SK-N-SH (cell line): ENCODE results near the gene IFI6. TPM values are rescaled to one million over a fixed set of nuclear protein-coding genes. Genes with fewer than 3 reads are reported as not detected.

Experiments used
- CTCF ChIA-PET: fragments of 300-600, 350-600 bp; formaldehyde crosslinking; extraction: SDS; loops from one replicate; lab custom pipeline; 2021; lab: Yijun Ruan, JAX
- POLR2A ChIA-PET: fragments of 350-600 bp; sonication (Branson Sonifier 250); formaldehyde crosslinking; extraction: SDS; loops from one replicate; lab custom pipeline; 2020; ENCODE audit warnings: antibody characterized with exemption, inconsistent platforms; lab: Yijun Ruan, JAX
- DNase-seq: peaks from one replicate; pipeline ENCODE4 v3.0.0; 2012
- H2AFZ ChIP-seq: fragments of 200-600 bp; sonication (generic); 2 replicates; pipeline ENCODE4 v1.8.1; 2016; ENCODE audit warnings: antibody characterized with exemption, mild to moderate bottlenecking, low read depth
- H3F3A ChIP-seq: fragments of 200-600 bp; sonication (generic); replicated peaks from 2 replicates; pipeline ENCODE3; 2016; ENCODE audit warnings: antibody characterized with exemption, mild to moderate bottlenecking; ENCODE audit not compliant: insufficient read depth
- H3K27ac ChIP-seq, 2 experiments: fragments of 200-500 bp in 1 of 2; fragments of 200-600 bp in 1 of 2; sonication (Bioruptor generic) in 1 of 2; sonication (generic), shearing (Covaris generic) in 1 of 2; 2 replicates each; pipeline versions ENCODE4 v1.5.1 to v1.6.1; 2014 to 2016; ENCODE audit warnings: low read depth in 2 of 2, inconsistent platforms in 1 of 2, low read length in 1 of 2, mild to moderate bottlenecking in 1 of 2, mixed read lengths in 1 of 2
- H3K27me3 ChIP-seq: fragments of 200-600 bp; sonication (generic), shearing (Covaris generic); 2 replicates; pipeline ENCODE4 v1.6.1; 2016; ENCODE audit warnings: mixed run types; ENCODE audit not compliant: insufficient read depth
- H3K36me3 ChIP-seq, 2 experiments: fragments of 200-500 bp in 1 of 2; fragments of 200-600 bp in 1 of 2; sonication (Bioruptor generic) in 1 of 2; sonication (generic) in 1 of 2; replicated peaks in 1 of 2; 2 replicates each; pipeline versions ENCODE3 to v1.5.1; 2014 to 2016; ENCODE audit warnings: low read length in 1 of 2, mild to moderate bottlenecking in 1 of 2; ENCODE audit not compliant: insufficient read depth in 2 of 2, control insufficient read depth in 1 of 2
- H3K4me1 ChIP-seq, 2 experiments: fragments of 200-500 bp in 1 of 2; fragments of 200-600 bp in 1 of 2; sonication (Bioruptor generic) in 1 of 2; sonication (generic), shearing (Covaris generic) in 1 of 2; 2 replicates each; pipeline versions ENCODE4 v1.5.1 to v1.6.1; 2014 to 2016; ENCODE audit warnings: low read depth in 1 of 2, low read length in 1 of 2, mixed run types in 1 of 2; ENCODE audit not compliant: insufficient read depth in 2 of 2, control insufficient read depth in 1 of 2
- H3K4me2 ChIP-seq: fragments of 200-600 bp; sonication (generic), shearing (Covaris generic); 2 replicates; pipeline ENCODE4 v1.6.1; 2017; ENCODE audit warnings: mixed run types
- H3K4me3 ChIP-seq, 2 experiments: fragments of 200-500 bp in 1 of 2; fragments of 200-600 bp in 1 of 2; sonication (Bioruptor generic) in 1 of 2; sonication (generic), shearing (Covaris generic) in 1 of 2; 2 replicates each; pipeline versions ENCODE4 v1.5.1 to v1.8.1; 2014 to 2016; ENCODE audit warnings: low read depth in 2 of 2, inconsistent platforms in 1 of 2, low read length in 1 of 2, mild to moderate bottlenecking in 1 of 2, mixed read lengths in 1 of 2, moderate library complexity in 1 of 2
- H3K79me2 ChIP-seq: fragments of 200-600 bp; sonication (generic); 2 replicates; pipeline ENCODE4 v1.8.1; 2017; ENCODE audit warnings: mild to moderate bottlenecking; ENCODE audit not compliant: insufficient read depth
- H3K9ac ChIP-seq: fragments of 200-600 bp; sonication (generic); 2 replicates; pipeline ENCODE4 v1.6.1; 2017; ENCODE audit warnings: mixed run types
- H3K9me2 ChIP-seq: fragments of 200-600 bp; sonication (generic); 2 replicates; pipeline ENCODE4 v1.6.1; 2017; ENCODE audit warnings: mixed run types
- H3K9me3 ChIP-seq: fragments of 200-600 bp; sonication (generic); 2 replicates; pipeline ENCODE4 v1.6.1; 2017; ENCODE audit warnings: mixed run types, mild to moderate bottlenecking, moderate library complexity
- H4K20me1 ChIP-seq: fragments of 200-600 bp; sonication (generic); 2 replicates; pipeline ENCODE4 v1.6.1; 2017; ENCODE audit warnings: mild to moderate bottlenecking, mixed run types; ENCODE audit not compliant: insufficient read depth
- CHD2 ChIP-seq: fragments of 150-350 bp; IDR thresholded peaks from 2 replicates; pipeline ENCODE4 v1.6.1; 2018; ENCODE audit warnings: low read length; ENCODE audit not compliant: partially characterized antibody
- EP300 ChIP-seq, 2 experiments: IDR thresholded peaks; 2 replicates each; pipeline versions ENCODE4 v1.4.0 to v1.6.1; 2012; ENCODE audit warnings: borderline replicate concordance in 1 of 2, low read depth in 1 of 2, low read length in 1 of 2
- EZH2phosphoT487 ChIP-seq: fragments of 200-600 bp; sonication (generic); IDR thresholded peaks from 2 replicates; pipeline ENCODE4 v1.6.1; 2017; ENCODE audit warnings: low read depth, mixed run types, mild to moderate bottlenecking, antibody characterized with exemption, moderate library complexity, borderline replicate concordance
- FOXJ3 ChIP-seq: sonication (generic); formaldehyde crosslinking; IDR thresholded peaks from 2 replicates; pipeline ENCODE4 v1.5.1; 2020; ENCODE audit warnings: mild to moderate bottlenecking, missing genetic modification reagents
- FOXM1 ChIP-seq: IDR thresholded peaks from 2 replicates; pipeline ENCODE4 v1.4.0; 2012; ENCODE audit warnings: low read depth, mild to moderate bottlenecking
- GABPA ChIP-seq: IDR thresholded peaks from 2 replicates; pipeline ENCODE4 v1.4.0; 2012; ENCODE audit warnings: low read depth, mild to moderate bottlenecking
- GATA2 ChIP-seq: sonication (generic); formaldehyde crosslinking; IDR thresholded peaks from 2 replicates; pipeline ENCODE4 v1.5.0; 2020; ENCODE audit warnings: mild to moderate bottlenecking, missing genetic modification reagents
- IRF3 ChIP-seq: fragments of 150-350 bp; IDR thresholded peaks from 2 replicates; pipeline ENCODE4 v1.6.1; 2016; ENCODE audit warnings: mild to moderate bottlenecking, low read depth, low read length
- JUND ChIP-seq: IDR thresholded peaks from 2 replicates; pipeline ENCODE4 v1.4.0; 2012
- MAX ChIP-seq: IDR thresholded peaks from 2 replicates; pipeline ENCODE4 v1.4.0; 2012; ENCODE audit warnings: low read depth
- MEF2A ChIP-seq: IDR thresholded peaks from 2 replicates; pipeline ENCODE4 v1.4.0; 2012; ENCODE audit warnings: low read depth, borderline replicate concordance
- MXI1 ChIP-seq: IDR thresholded peaks from 2 replicates; pipeline ENCODE4 v1.6.1; 2012; ENCODE audit warnings: mild to moderate bottlenecking, low read depth, low read length, improper control_type of control experiment
- NRF1 ChIP-seq: IDR thresholded peaks from 2 replicates; pipeline ENCODE4 v1.6.1; 2012; ENCODE audit warnings: low read depth, mild to moderate bottlenecking, low read length
- POLR2AphosphoS5 ChIP-seq: IDR thresholded peaks from 2 replicates; pipeline ENCODE4 v1.6.1; 2012; ENCODE audit warnings: low read depth, low read length
- RAD21 ChIP-seq: IDR thresholded peaks from 2 replicates; pipeline ENCODE4 v1.6.1; 2012; ENCODE audit warnings: mild to moderate bottlenecking, low read length
- RCOR1 ChIP-seq: fragments of 150-350 bp; IDR thresholded peaks from 2 replicates; pipeline ENCODE4 v1.6.1; 2017; ENCODE audit warnings: antibody characterized with exemption, low read length
- RXRA ChIP-seq: IDR thresholded peaks from 2 replicates; pipeline ENCODE4 v1.4.0; 2012; ENCODE audit warnings: low read depth, mild to moderate bottlenecking, borderline replicate concordance
- SIN3A ChIP-seq: IDR thresholded peaks from 2 replicates; pipeline ENCODE4 v1.6.1; 2012; ENCODE audit warnings: low read depth, mild to moderate bottlenecking, low read length, moderate library complexity, borderline replicate concordance
- SMC3 ChIP-seq: IDR thresholded peaks from 2 replicates; pipeline ENCODE4 v1.6.1; 2012; ENCODE audit warnings: low read depth, low read length, improper control_type of control experiment
- TEAD4 ChIP-seq: IDR thresholded peaks from 2 replicates; pipeline ENCODE4 v1.4.0; 2012; ENCODE audit warnings: mild to moderate bottlenecking, borderline replicate concordance; ENCODE audit not compliant: insufficient read depth
- USF1 ChIP-seq: IDR thresholded peaks from 2 replicates; pipeline ENCODE4 v1.4.0; 2012; ENCODE audit warnings: low read depth, borderline replicate concordance
- YY1 ChIP-seq: IDR thresholded peaks from 2 replicates; pipeline ENCODE4 v1.4.0; 2012; ENCODE audit warnings: low read depth, mild to moderate bottlenecking
- WGBS: methylation state at CpG from one replicate; pipeline ENCODE4 v1.1.6; 2017; ENCODE audit warnings: low lambda C conversion rate; 5-methylcytosine and 5-hydroxymethylcytosine counted together
- polyA plus RNA-seq, 3 experiments: library from polyadenylated mRNA; depleted of rRNA; stranded (reverse); fragments of >200 nt; gene quantifications; 2 replicates each; pipeline ENCODE4 v1.2.3, GENCODE V29; 2012
- TF ChIP-seq, protein P1 (sequence below): fragments of 200-600 bp; sonication (generic); IDR thresholded peaks from 2 replicates; pipeline ENCODE4 v1.6.1; 2017; ENCODE audit warnings: antibody characterized with exemption, mild to moderate bottlenecking, moderate library complexity

Gene IFI6
- polyA plus RNA-seq, 1 of the 3 experiments (the other 2 are of a cell fraction), result 35.6 TPM

DNA sequence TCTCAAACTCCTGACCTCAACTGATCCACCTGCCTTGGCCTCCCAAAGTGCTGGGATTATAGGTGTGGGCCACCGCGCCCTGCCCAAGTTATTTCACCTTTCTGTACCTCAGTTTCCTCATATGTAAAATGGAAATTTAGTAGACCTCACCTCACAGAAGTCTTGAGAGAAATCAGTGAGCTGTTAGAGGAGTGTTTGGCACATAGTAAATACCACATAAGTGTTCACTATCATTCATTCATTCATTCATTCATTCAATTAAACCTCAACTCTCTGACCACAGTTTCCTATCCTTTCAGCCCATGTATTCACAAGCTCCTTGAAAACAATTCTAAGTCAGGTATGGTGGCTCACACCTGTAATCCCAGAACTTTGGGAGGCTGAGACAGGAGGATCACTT is 33.2 kb downstream of the IFI6 start:
- ChIA-PET POLR2A (no interaction called here), CTCF (interaction anchor here (1.0 to 3.6 kb wide), 4 partner anchors 22 to 31 kb away, joined by 3 to 25 read pairs (median 4); no protein-coding TSS in a partner anchor)
- Histone ChIP-seq H3K27me3 (no peaks in the 10 kb centered on the region), H3F3A (no peaks in the 10 kb centered on the region), H2AFZ (no peak overlapping the region), H3K79me2 (no peaks in the 10 kb centered on the region), H3K4me3 (no peak overlapping the region), H3K9ac (no peak overlapping the region), H3K9me2 (no peaks in the 10 kb centered on the region), H3K4me2 (no peak overlapping the region), H3K36me3 (no peaks in the 10 kb centered on the region), H4K20me1 (no peaks in the 10 kb centered on the region), H3K27ac (no peak overlapping the region), H3K4me1 (no peaks in the 10 kb centered on the region; a peak in 1 of 4 replicates), H3K9me3 (no peaks in the 10 kb centered on the region)
- no peak for TF ChIP-seq RXRA
- no peak for TF ChIP-seq RAD21
- no peak for TF ChIP-seq MEF2A
- no peak for TF ChIP-seq IRF3
- no peak for TF ChIP-seq JUND
- TF ChIP-seq FOXJ3 (CRISPR knock-in tag), result no peak
- no peak for TF ChIP-seq NRF1
- 92% methylated on average over 2 of the region's 2 CpGs for whole genome bisulfite sequencing
- no peak for DNase-seq

DNA sequence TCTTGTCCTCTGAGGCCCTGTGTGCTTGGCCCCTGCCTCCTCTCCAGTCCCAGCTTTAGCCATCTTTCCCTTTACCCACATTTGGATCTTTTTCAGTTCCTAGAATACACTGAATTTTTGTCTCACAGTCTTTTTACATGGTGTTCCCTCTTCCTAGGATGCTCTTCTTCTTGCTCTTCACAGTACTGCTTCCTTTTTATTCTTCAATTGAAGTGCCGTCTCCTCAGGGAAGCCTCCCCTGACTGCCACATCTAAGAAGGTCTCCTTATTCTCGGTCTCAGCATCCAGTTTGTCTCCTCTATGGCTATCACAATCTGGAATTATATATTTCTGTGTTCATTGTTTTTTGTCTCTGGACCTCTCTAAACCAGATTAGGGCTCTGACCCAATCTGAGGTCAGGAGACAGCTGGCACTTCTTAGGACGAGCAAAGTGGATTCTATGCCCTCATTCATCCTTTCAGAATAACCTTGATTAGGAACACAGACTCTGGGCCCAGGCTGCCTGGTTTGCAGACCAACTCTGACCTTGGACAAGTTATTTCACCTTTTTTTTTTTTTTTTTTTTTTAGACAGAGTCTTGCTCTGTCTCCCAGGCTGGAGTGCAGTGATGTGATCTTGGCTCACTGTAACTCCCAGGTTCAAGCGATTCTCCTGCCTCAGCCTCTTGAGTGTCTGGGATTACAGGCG is 33.8 kb downstream of the IFI6 start:
- H3K27ac ChIP-seq, result no peak overlapping the region
- H3F3A ChIP-seq, result no peaks in the 10 kb centered on the region
- ChIA-PET POLR2A (no interaction called here), CTCF (interaction anchor here (0.9 to 3.6 kb wide), 5 partner anchors 23 to 31 kb away, joined by 3 to 25 read pairs (median 3); no protein-coding TSS in a partner anchor)
- 80% methylated on average over 5 of the region's 5 CpGs for WGBS
- no peaks in the 10 kb centered on the region for H3K79me2 ChIP-seq
- DNase-seq, result no peak
- no peaks in the 10 kb centered on the region for H3K9me3 ChIP-seq
- H3K9me2 ChIP-seq, result no peaks in the 10 kb centered on the region
- H3K36me3 ChIP-seq, result no peaks in the 10 kb centered on the region
- H3K4me3 ChIP-seq, result no peak overlapping the region
- H2AFZ ChIP-seq, result no peak overlapping the region
- no peaks in the 10 kb centered on the region for H3K27me3 ChIP-seq
- no peak overlapping the region for H3K9ac ChIP-seq
- H3K4me2 ChIP-seq, result no peak overlapping the region
- H3K4me1 ChIP-seq, result no peaks in the 10 kb centered on the region; a peak in 1 of 4 replicates
- H4K20me1 ChIP-seq, result no peaks in the 10 kb centered on the region
- TF ChIP-seq YY1 (no peak), NRF1 (no peak), FOXM1 (no peak), IRF3 (no peak), JUND (no peak), MXI1 (no peak), EZH2phosphoT487 (no peak), TEAD4 (no peak), CHD2 (no peak), USF1 (no peak), MAX (no peak), SIN3A (no peak), RCOR1 (no peak), SMC3 (no peak), GATA2 (no peak), EP300 (IDR thresholded peaks at IDR 0.05; ENCODE audit: borderline replicate concordance in 1 of 2, low read depth in 1 of 2, low read length in 1 of 2) (no peak), GABPA (no peak), POLR2AphosphoS5 (no peak)
- TF ChIP-seq, protein P1, sequence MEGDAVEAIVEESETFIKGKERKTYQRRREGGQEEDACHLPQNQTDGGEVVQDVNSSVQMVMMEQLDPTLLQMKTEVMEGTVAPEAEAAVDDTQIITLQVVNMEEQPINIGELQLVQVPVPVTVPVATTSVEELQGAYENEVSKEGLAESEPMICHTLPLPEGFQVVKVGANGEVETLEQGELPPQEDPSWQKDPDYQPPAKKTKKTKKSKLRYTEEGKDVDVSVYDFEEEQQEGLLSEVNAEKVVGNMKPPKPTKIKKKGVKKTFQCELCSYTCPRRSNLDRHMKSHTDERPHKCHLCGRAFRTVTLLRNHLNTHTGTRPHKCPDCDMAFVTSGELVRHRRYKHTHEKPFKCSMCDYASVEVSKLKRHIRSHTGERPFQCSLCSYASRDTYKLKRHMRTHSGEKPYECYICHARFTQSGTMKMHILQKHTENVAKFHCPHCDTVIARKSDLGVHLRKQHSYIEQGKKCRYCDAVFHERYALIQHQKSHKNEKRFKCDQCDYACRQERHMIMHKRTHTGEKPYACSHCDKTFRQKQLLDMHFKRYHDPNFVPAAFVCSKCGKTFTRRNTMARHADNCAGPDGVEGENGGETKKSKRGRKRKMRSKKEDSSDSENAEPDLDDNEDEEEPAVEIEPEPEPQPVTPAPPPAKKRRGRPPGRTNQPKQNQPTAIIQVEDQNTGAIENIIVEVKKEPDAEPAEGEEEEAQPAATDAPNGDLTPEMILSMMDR, result no peak
